Measurements from ENCODE around the gene LRFN2. TPM values are rescaled to one million over a fixed set of nuclear protein-coding genes. Genes with fewer than 3 reads are reported as not detected.

Gene LRFN2
- total and polyA plus RNA-seq, 4 donors: under 0.01 to 0.01 TPM; not detected in 2

DNA sequence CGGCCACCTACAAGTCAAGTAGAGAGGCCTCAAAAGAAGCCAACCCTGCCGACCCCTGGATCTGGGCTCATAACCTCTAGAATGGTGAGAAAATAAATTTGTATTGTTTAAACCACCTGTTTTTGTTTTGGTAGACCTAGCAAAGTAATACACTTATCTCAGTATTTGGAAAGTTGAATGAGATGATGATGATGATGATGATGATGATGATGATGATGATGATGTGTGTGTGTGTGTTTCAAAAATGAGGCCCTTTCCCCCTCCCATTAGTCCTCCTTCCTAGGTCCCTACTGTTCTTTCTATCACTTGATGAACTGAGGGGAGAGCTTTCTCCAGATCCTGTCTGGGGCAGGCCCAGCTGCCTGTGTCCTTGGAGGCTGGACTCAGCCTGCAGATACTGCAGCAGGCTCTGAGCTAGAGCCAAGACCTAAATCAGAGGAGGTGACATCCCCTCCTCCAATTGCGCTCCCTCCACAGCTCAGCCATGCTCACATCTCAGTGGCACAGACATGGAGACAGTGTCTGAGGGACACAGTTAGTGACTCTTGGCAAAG lies 120.1 kb downstream of the LRFN2 start:
- 94% methylated on average over 3 of the region's 3 CpGs for WGBS
- no peaks in the 10 kb centered on the region for H3K9me3 ChIP-seq (ENCODE audit: control insufficient read depth in 4 of 4, low read length in 3 of 4)
- no peak overlapping the region for H3K4me3 ChIP-seq (ENCODE audit: low read depth in 1 of 3, low read length in 3 of 3)
- no peaks in the 10 kb centered on the region for H3K36me3 ChIP-seq (ENCODE audit: control insufficient read depth in 4 of 4, insufficient read depth in 3 of 4, low read depth in 1 of 4, low read length in 3 of 4)
- TF ChIP-seq RAD21 (IDR thresholded peaks at IDR 0.05): no peak
- TF ChIP-seq FOXA1 (IDR thresholded peaks at IDR 0.05): no peak
- TF ChIP-seq, protein P1, sequence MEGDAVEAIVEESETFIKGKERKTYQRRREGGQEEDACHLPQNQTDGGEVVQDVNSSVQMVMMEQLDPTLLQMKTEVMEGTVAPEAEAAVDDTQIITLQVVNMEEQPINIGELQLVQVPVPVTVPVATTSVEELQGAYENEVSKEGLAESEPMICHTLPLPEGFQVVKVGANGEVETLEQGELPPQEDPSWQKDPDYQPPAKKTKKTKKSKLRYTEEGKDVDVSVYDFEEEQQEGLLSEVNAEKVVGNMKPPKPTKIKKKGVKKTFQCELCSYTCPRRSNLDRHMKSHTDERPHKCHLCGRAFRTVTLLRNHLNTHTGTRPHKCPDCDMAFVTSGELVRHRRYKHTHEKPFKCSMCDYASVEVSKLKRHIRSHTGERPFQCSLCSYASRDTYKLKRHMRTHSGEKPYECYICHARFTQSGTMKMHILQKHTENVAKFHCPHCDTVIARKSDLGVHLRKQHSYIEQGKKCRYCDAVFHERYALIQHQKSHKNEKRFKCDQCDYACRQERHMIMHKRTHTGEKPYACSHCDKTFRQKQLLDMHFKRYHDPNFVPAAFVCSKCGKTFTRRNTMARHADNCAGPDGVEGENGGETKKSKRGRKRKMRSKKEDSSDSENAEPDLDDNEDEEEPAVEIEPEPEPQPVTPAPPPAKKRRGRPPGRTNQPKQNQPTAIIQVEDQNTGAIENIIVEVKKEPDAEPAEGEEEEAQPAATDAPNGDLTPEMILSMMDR (IDR thresholded peaks at IDR 0.05; ENCODE audit: low read depth, low read length, missing input control): no peak
- no peak for TF ChIP-seq YY1 (IDR thresholded peaks at IDR 0.05)
- no peaks in the 10 kb centered on the region for H3K27me3 ChIP-seq (ENCODE audit: control insufficient read depth in 4 of 4, insufficient read depth in 4 of 4, low read length in 3 of 4)
- DNase-seq (ENCODE audit: low spot score): no peak
- H3K27ac ChIP-seq (ENCODE audit: low read depth in 1 of 2, low read length in 2 of 2): no peak overlapping the region
- no peak overlapping the region for H3K9ac ChIP-seq (ENCODE audit: low read depth in 1 of 2, low read length in 2 of 2)
- H3K4me1 ChIP-seq (ENCODE audit: control insufficient read depth in 4 of 4, insufficient read depth in 4 of 4, low read length in 3 of 4): no peaks in the 10 kb centered on the region

DNA sequence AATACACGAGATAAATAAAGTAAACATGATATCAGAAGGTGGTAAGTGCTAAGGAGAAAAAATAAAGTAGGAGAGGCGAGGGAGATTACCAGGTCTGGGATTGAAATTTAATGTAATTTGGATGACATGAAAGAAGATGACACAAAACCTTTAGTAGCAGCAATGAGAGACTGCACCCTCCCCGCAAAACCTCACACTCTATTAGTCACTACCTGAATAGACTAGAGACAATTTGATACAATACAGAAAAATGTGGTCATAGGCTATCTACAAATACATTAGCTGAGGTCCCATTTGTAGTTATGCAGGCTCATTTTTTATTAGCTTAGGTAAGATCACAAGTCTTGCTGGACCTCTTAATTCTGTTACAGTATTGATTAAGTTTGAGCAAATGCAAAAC lies 125.5 kb downstream of the LRFN2 start:
- 76% methylated on average over 3 of the region's 3 CpGs for WGBS
- Histone ChIP-seq H3K9ac (ENCODE audit: low read depth in 1 of 2, low read length in 2 of 2) (no peak overlapping the region), H3K27me3 (ENCODE audit: control insufficient read depth in 4 of 4, insufficient read depth in 4 of 4, low read length in 3 of 4) (no peaks in the 10 kb centered on the region), H3K4me1 (ENCODE audit: control insufficient read depth in 4 of 4, insufficient read depth in 4 of 4, low read length in 3 of 4) (peaks cover 0 to 1% (median 0%) of the 10 kb centered on the region in 4 donors), H3K27ac (ENCODE audit: low read depth in 1 of 2, low read length in 2 of 2) (no peak overlapping the region), H3K4me3 (ENCODE audit: low read depth in 1 of 3, low read length in 3 of 3) (no peak overlapping the region), H3K9me3 (ENCODE audit: control insufficient read depth in 4 of 4, low read length in 3 of 4) (no peaks in the 10 kb centered on the region), H3K36me3 (ENCODE audit: control insufficient read depth in 4 of 4, insufficient read depth in 3 of 4, low read depth in 1 of 4, low read length in 3 of 4) (no peaks in the 10 kb centered on the region)
- no peak for TF ChIP-seq FOXA1 (IDR thresholded peaks at IDR 0.05)
- TF ChIP-seq, protein P2, sequence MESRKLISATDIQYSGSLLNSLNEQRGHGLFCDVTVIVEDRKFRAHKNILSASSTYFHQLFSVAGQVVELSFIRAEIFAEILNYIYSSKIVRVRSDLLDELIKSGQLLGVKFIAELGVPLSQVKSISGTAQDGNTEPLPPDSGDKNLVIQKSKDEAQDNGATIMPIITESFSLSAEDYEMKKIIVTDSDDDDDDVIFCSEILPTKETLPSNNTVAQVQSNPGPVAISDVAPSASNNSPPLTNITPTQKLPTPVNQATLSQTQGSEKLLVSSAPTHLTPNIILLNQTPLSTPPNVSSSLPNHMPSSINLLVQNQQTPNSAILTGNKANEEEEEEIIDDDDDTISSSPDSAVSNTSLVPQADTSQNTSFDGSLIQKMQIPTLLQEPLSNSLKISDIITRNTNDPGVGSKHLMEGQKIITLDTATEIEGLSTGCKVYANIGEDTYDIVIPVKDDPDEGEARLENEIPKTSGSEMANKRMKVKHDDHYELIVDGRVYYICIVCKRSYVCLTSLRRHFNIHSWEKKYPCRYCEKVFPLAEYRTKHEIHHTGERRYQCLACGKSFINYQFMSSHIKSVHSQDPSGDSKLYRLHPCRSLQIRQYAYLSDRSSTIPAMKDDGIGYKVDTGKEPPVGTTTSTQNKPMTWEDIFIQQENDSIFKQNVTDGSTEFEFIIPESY (IDR thresholded peaks at IDR 0.05): no peak
- no peak for TF ChIP-seq EGR1 (IDR thresholded peaks at IDR 0.05; ENCODE audit: low read depth in 2 of 2)
- TF ChIP-seq HNF4G (IDR thresholded peaks at IDR 0.05): no peak
- TF ChIP-seq JUND (IDR thresholded peaks at IDR 0.05): no peak
- no peak for TF ChIP-seq RAD21 (IDR thresholded peaks at IDR 0.05)
- TF ChIP-seq NR2F2 (IDR thresholded peaks at IDR 0.05): no peak
- TF ChIP-seq, protein P3, sequence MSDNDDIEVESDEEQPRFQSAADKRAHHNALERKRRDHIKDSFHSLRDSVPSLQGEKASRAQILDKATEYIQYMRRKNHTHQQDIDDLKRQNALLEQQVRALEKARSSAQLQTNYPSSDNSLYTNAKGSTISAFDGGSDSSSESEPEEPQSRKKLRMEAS (IDR thresholded peaks at IDR 0.05): no peak
- TF ChIP-seq, protein P4, sequence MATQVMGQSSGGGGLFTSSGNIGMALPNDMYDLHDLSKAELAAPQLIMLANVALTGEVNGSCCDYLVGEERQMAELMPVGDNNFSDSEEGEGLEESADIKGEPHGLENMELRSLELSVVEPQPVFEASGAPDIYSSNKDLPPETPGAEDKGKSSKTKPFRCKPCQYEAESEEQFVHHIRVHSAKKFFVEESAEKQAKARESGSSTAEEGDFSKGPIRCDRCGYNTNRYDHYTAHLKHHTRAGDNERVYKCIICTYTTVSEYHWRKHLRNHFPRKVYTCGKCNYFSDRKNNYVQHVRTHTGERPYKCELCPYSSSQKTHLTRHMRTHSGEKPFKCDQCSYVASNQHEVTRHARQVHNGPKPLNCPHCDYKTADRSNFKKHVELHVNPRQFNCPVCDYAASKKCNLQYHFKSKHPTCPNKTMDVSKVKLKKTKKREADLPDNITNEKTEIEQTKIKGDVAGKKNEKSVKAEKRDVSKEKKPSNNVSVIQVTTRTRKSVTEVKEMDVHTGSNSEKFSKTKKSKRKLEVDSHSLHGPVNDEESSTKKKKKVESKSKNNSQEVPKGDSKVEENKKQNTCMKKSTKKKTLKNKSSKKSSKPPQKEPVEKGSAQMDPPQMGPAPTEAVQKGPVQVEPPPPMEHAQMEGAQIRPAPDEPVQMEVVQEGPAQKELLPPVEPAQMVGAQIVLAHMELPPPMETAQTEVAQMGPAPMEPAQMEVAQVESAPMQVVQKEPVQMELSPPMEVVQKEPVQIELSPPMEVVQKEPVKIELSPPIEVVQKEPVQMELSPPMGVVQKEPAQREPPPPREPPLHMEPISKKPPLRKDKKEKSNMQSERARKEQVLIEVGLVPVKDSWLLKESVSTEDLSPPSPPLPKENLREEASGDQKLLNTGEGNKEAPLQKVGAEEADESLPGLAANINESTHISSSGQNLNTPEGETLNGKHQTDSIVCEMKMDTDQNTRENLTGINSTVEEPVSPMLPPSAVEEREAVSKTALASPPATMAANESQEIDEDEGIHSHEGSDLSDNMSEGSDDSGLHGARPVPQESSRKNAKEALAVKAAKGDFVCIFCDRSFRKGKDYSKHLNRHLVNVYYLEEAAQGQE (IDR thresholded peaks at IDR 0.05): no peak
- TF ChIP-seq, protein P5, sequence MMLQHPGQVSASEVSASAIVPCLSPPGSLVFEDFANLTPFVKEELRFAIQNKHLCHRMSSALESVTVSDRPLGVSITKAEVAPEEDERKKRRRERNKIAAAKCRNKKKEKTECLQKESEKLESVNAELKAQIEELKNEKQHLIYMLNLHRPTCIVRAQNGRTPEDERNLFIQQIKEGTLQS (IDR thresholded peaks at IDR 0.05): no peak
- TF ChIP-seq GABPA (IDR thresholded peaks at IDR 0.05 in 1 of 2, conservative IDR thresholded peaks at IDR 0.05 in 1 of 2): no peak
- TF ChIP-seq, protein P1 (IDR thresholded peaks at IDR 0.05; ENCODE audit: low read depth, low read length, missing input control): no peak
- no peak for TF ChIP-seq SP1 (IDR thresholded peaks at IDR 0.05)
- no peak for TF ChIP-seq FOXA2 (IDR thresholded peaks at IDR 0.05)
- TF ChIP-seq TAF1 (conservative IDR thresholded peaks at IDR 0.05): no peak
- no peak for TF ChIP-seq RXRA (IDR thresholded peaks at IDR 0.05)
- no peak for TF ChIP-seq YY1 (IDR thresholded peaks at IDR 0.05)
- DNase-seq (ENCODE audit: low spot score): no peak
